KMS-11 (cell line): ENCODE measurements around the gene NOS1.

Source experiments
- H2AFZ ChIP-seq: fragments of 200-600 bp; sonication (generic); 2 replicates; pipeline ENCODE4 v1.6.1; 2016; ENCODE audit warnings: antibody characterized with exemption, mixed run types, low read depth
- H3K27ac ChIP-seq: fragments of 200-600 bp; sonication (generic); 2 replicates; pipeline ENCODE4 v1.6.1; 2016; ENCODE audit warnings: mild to moderate bottlenecking, mixed run types
- H3K27me3 ChIP-seq: fragments of 200-600 bp; sonication (generic); 2 replicates; pipeline ENCODE4 v1.6.1; 2017; ENCODE audit warnings: mild to moderate bottlenecking, low read depth, mixed run types, moderate library complexity; ENCODE audit not compliant: insufficient read depth
- H3K36me3 ChIP-seq: fragments of 200-600 bp; sonication (generic); 2 replicates; pipeline ENCODE4 v1.6.1; 2017; ENCODE audit warnings: mild to moderate bottlenecking, mixed run types; ENCODE audit not compliant: insufficient read depth
- H3K4me1 ChIP-seq: fragments of 200-600 bp; sonication (generic); 2 replicates; pipeline ENCODE4 v1.6.1; 2016; ENCODE audit warnings: mild to moderate bottlenecking, low read depth, mixed run types; ENCODE audit not compliant: poor library complexity, severe bottlenecking
- H3K4me2 ChIP-seq: fragments of 200-600 bp; sonication (generic); 2 replicates; pipeline ENCODE4 v1.7.0; 2016; ENCODE audit warnings: mild to moderate bottlenecking, mixed run types
- H3K4me3 ChIP-seq: fragments of 200-600 bp; sonication (generic); IDR thresholded peaks from 2 replicates; pipeline ENCODE4 v1.6.1; 2017; ENCODE audit warnings: low read depth, low read length, mixed read lengths; ENCODE audit not compliant: insufficient read depth
- H3K79me2 ChIP-seq: fragments of 200-600 bp; sonication (generic); 2 replicates; pipeline ENCODE4 v1.6.1; 2016; ENCODE audit warnings: low read depth, mixed run types; ENCODE audit not compliant: insufficient read depth
- H3K9ac ChIP-seq: fragments of 200-600 bp; sonication (generic); 2 replicates; pipeline ENCODE4 v1.6.1; 2016; ENCODE audit warnings: mild to moderate bottlenecking, mixed run types
- H4K20me1 ChIP-seq: fragments of 200-600 bp; sonication (generic); 2 replicates; pipeline ENCODE4 v1.6.1; 2016; ENCODE audit warnings: mild to moderate bottlenecking, mixed run types; ENCODE audit not compliant: insufficient read depth
- TF ChIP-seq, protein P1 (sequence below): fragments of 200-600 bp; sonication (generic); conservative IDR thresholded peaks from 2 replicates; pipeline ENCODE4 v1.6.1; 2017; ENCODE audit warnings: low read depth, mild to moderate bottlenecking, antibody characterized with exemption, low read length, moderate library complexity, mixed read lengths

The NOS1 gene

DNA sequence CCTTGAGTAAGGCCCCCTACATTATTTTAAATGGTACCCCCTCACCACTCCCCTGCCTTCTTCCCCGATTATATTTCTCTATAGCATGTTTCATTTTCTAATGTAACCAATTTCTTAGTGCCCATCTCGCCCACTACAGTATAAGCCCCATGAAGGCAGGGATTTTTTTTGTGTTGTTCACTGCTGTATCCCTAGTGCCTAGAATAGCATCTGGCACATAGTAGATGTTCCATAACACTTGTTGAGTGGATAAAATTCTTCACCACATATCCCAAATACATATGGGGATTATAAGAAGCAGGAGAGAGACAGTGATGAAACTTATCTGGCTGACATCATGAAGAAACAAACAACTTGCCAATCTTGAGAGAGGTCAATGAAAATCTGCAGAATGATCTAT lies 182.7 kb downstream of the NOS1 start:
- no peak overlapping the region for H3K9ac ChIP-seq
- no peak overlapping the region for H3K27ac ChIP-seq
- H2AFZ ChIP-seq = no peak overlapping the region
- TF ChIP-seq, protein P1, sequence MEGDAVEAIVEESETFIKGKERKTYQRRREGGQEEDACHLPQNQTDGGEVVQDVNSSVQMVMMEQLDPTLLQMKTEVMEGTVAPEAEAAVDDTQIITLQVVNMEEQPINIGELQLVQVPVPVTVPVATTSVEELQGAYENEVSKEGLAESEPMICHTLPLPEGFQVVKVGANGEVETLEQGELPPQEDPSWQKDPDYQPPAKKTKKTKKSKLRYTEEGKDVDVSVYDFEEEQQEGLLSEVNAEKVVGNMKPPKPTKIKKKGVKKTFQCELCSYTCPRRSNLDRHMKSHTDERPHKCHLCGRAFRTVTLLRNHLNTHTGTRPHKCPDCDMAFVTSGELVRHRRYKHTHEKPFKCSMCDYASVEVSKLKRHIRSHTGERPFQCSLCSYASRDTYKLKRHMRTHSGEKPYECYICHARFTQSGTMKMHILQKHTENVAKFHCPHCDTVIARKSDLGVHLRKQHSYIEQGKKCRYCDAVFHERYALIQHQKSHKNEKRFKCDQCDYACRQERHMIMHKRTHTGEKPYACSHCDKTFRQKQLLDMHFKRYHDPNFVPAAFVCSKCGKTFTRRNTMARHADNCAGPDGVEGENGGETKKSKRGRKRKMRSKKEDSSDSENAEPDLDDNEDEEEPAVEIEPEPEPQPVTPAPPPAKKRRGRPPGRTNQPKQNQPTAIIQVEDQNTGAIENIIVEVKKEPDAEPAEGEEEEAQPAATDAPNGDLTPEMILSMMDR = no peak
- no peaks in the 10 kb centered on the region for H3K36me3 ChIP-seq
- no peaks in the 10 kb centered on the region for H4K20me1 ChIP-seq
- no peaks in the 10 kb centered on the region for H3K4me1 ChIP-seq
- H3K4me3 ChIP-seq = no peak overlapping the region
- H3K79me2 ChIP-seq = no peaks in the 10 kb centered on the region
- H3K27me3 ChIP-seq = no peaks in the 10 kb centered on the region
- no peak overlapping the region for H3K4me2 ChIP-seq

DNA sequence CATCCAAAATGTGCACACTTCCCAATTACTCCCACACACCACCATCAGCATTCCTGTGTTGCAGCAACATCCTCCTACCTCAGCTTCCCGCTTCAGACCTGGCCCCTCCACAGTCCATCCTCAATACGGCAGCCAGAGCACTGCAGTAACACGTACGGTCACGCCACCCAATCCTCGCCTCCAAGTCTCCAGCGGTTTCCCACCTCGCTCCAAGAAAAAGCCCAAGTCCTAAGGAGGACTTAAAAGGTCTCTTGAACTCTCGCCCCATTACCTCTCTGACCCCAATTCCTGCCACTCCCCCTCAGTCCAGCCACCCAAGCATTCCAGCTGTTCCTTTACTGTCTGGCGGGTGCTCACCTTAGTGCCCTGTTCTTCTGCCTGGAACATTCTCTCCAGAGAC lies 183.1 kb downstream of the NOS1 start:
- no peak overlapping the region for H3K4me2 ChIP-seq
- no peak overlapping the region for H2AFZ ChIP-seq
- H3K27me3 ChIP-seq = no peaks in the 10 kb centered on the region
- no peak overlapping the region for H3K4me3 ChIP-seq
- H4K20me1 ChIP-seq = no peaks in the 10 kb centered on the region
- no peak overlapping the region for H3K9ac ChIP-seq
- H3K36me3 ChIP-seq = no peaks in the 10 kb centered on the region
- no peaks in the 10 kb centered on the region for H3K79me2 ChIP-seq
- no peaks in the 10 kb centered on the region for H3K4me1 ChIP-seq
- no peak overlapping the region for H3K27ac ChIP-seq
- TF ChIP-seq, protein P1 = no peak

DNA sequence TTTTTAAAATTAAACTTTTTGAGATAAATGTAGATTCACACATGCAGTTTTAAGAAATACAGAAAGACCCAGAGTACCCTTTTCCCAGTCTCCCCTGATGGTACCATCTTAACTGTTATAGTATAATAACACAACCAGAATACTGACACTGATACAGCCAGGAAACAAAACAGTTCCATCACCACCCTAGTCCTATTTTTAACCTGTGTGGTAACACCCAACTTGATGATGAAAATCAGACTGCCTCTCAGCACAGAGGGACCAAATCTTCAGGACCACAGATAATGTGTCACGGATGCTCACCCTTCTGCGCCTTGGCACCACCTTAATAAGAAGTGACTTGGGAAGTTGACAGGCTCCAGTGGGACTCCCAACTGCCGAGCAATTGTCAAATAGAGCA lies 189.3 kb downstream of the NOS1 start:
- Histone ChIP-seq H4K20me1 (no peaks in the 10 kb centered on the region), H2AFZ (no peak overlapping the region), H3K27ac (no peak overlapping the region), H3K27me3 (no peaks in the 10 kb centered on the region), H3K9ac (no peak overlapping the region), H3K4me3 (no peak overlapping the region), H3K4me2 (no peak overlapping the region), H3K79me2 (no peaks in the 10 kb centered on the region), H3K4me1 (no peaks in the 10 kb centered on the region), H3K36me3 (no peaks in the 10 kb centered on the region)
- TF ChIP-seq, protein P1 = no peak

DNA sequence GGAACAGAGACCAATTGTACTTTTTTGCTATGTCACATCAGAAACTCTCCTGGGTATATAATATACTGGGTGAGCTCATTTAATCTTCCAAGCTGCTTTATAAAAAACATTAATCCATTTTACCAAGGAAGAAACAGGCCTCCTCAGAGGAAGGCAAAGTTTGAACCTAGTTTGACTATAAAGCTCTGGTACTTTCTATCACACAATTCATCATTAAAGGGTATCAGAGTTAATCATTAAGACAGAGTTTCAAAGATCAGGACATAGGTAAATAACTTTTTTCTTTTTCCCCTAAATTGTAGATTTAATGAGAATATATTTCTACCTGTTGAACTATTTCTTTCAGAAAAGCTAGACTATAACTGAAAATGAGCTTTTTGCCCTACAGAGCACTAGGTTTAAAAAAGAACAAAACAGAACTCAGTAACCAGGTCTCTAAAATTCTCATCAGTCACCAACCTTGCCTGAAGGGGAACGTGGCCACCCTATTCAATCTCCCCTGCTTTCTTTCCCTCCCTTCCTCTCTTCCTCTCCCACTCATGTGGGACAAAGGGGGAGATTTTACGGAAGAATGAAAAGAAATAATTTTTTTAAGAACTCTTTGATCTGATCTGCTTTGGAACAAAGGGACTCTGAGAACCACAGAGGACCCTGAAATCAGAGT lies 189.8 kb downstream of the NOS1 start:
- H3K36me3 ChIP-seq = no peaks in the 10 kb centered on the region
- H3K4me1 ChIP-seq = no peaks in the 10 kb centered on the region
- TF ChIP-seq, protein P1 = no peak
- H3K4me2 ChIP-seq = no peak overlapping the region
- H3K79me2 ChIP-seq = no peaks in the 10 kb centered on the region
- no peak overlapping the region for H3K4me3 ChIP-seq
- H3K27me3 ChIP-seq = no peaks in the 10 kb centered on the region
- H3K9ac ChIP-seq = no peak overlapping the region
- H4K20me1 ChIP-seq = no peaks in the 10 kb centered on the region
- H3K27ac ChIP-seq = no peak overlapping the region
- H2AFZ ChIP-seq = no peak overlapping the region
